Activated T-cell treated with anti-CD3 and anti-CD28 coated beads, Interleukin-2, amount 50 U/mL, for 72 hours (primary cell): ENCODE data around the gene ONECUT2. TPM values are rescaled to one million over a fixed set of nuclear protein-coding genes. Genes with fewer than 3 reads are reported as not detected.

Experiments used
- ATAC-seq, 2 donors: fragments of 150-1000 bp; cut with Tn5 transposase; replicated peaks in 1 of 2; 2 replicates each; pipeline ENCODE4 v1.10.0; 2021; ENCODE audit warnings: moderate library complexity in 2 of 2, mild to moderate bottlenecking in 1 of 2
- DNase-seq, 2 donors: peaks; one replicate each; pipeline ENCODE4 v3.0.0; 2021 to 2022; ENCODE audit warnings: mixed read lengths in 1 of 2
- H3K27ac Mint-ChIP-seq: one replicate; pipeline ENCODE4 v1.8.0; 2022; ENCODE audit warnings: mild to moderate bottlenecking, moderate library complexity, mixed read lengths
- H3K27me3 Mint-ChIP-seq: one replicate; pipeline ENCODE4 v1.8.0; 2022; ENCODE audit warnings: low read depth, mixed read lengths
- H3K36me3 Mint-ChIP-seq, 2 donors: one replicate each; pipeline ENCODE4 v1.8.0; 2022; ENCODE audit warnings: mixed read lengths in 2 of 2, mild to moderate bottlenecking in 1 of 2; ENCODE audit not compliant: insufficient read depth in 2 of 2
- H3K4me1 Mint-ChIP-seq: one replicate; pipeline ENCODE4 v1.8.0; 2022; ENCODE audit warnings: low read depth, mixed read lengths
- H3K4me3 Mint-ChIP-seq, 2 donors: one replicate each; pipeline ENCODE4 v1.8.0; 2022; ENCODE audit warnings: mild to moderate bottlenecking in 2 of 2, mixed read lengths in 2 of 2, moderate library complexity in 2 of 2
- H3K9me3 Mint-ChIP-seq, 2 donors: one replicate each; pipeline ENCODE4 v1.8.0; 2022; ENCODE audit warnings: mixed read lengths in 2 of 2
- total RNA-seq, 2 donors: library from RNA; stranded (reverse); gene quantifications; one replicate each; pipeline ENCODE4 v1.2.3, GENCODE V29; 2022

ONECUT2 gene
- total RNA-seq, 2 donors from 2014 or later: 0.02 TPM

DNA sequence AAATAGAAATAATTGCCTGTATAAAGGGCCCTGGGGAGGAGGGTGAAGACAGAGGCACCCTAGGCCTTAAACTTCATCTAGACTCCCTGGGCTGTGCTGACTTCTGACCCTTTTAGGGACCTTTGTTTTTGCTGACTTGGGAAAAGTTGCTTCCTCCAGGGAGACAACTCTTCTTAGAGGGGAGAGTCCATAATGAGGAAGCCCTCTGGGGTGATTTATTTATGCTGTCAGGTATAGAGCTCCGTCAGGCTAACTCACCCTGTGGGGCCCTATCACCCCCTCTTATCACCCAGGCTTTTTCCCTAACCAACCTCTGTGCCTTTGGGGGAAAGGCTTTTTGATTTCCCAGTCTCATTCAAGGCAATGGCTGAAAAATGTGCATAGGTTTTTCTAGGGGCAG lies 8.1 kb downstream of the ONECUT2 start:
- Mint-ChIP-seq H3K4me3 (no peak overlapping the region), H3K4me1 (peaks cover 27% of the 10 kb centered on the region), H3K27ac (no peak overlapping the region), H3K36me3 (peaks cover 3 to 5% of the 10 kb centered on the region in 2 donors), H3K9me3 (no peaks in the 10 kb centered on the region), H3K27me3 (peaks cover 86% of the 10 kb centered on the region)
- DNase-seq (no peak), ATAC-seq (no peak)

DNA sequence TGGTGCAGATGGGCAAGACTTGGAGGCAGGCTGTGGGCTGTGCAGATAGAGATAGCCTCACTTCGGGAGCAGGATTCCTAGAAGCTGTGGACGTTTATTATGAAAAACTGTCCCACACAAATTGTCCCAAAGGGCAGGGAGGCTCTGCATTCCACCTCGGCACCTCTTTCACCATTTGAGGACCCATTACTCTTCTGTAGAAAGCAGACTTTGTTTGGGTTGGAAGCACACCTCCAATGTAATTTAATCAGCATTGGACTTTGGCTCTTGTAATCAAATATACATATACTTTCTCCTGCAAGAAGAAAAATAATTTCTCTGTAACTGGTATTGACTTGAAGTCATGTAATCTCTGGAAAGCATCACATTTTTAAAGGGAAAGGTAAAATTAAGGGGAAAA lies 8.5 kb downstream of the ONECUT2 start:
- peaks cover 86% of the 10 kb centered on the region for H3K27me3 Mint-ChIP-seq
- DNase-seq (no peak), ATAC-seq (no peak)
- H3K9me3 Mint-ChIP-seq: no peaks in the 10 kb centered on the region
- H3K4me1 Mint-ChIP-seq: peaks cover 23% of the 10 kb centered on the region
- no peak overlapping the region for H3K4me3 Mint-ChIP-seq
- H3K36me3 Mint-ChIP-seq: peaks cover 3 to 5% of the 10 kb centered on the region in 2 donors
- no peak overlapping the region for H3K27ac Mint-ChIP-seq

DNA sequence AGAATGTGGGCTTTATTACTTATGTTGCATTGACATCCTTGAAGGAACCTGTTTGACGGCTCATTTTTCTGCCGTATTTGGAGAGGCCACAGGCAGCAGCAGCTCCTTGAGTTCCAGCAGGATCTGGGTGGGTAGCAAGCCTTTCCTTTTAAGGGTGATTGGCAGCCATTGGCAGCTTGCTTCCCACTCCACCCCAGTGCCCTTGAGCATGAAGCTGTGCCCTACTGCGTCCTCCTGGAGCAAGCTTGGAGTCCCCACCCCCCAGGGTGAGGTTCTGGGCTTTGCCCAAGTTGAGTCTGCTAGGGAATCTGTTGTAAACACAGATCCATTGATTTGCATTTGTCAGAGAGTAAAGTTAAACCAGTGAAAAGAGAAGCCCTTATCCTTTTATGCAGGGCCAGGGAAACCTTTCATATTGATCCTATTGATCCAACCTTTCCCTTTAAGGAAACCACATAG lies 9.2 kb downstream of the ONECUT2 start:
- Mint-ChIP-seq H3K27ac (no peak overlapping the region), H3K4me3 (no peak overlapping the region), H3K9me3 (no peaks in the 10 kb centered on the region), H3K36me3 (peaks cover 2 to 3% of the 10 kb centered on the region in 2 donors), H3K4me1 (peaks cover 17% of the 10 kb centered on the region), H3K27me3 (peaks cover 80% of the 10 kb centered on the region)
- no peak for DNase-seq
- no peak for ATAC-seq

DNA sequence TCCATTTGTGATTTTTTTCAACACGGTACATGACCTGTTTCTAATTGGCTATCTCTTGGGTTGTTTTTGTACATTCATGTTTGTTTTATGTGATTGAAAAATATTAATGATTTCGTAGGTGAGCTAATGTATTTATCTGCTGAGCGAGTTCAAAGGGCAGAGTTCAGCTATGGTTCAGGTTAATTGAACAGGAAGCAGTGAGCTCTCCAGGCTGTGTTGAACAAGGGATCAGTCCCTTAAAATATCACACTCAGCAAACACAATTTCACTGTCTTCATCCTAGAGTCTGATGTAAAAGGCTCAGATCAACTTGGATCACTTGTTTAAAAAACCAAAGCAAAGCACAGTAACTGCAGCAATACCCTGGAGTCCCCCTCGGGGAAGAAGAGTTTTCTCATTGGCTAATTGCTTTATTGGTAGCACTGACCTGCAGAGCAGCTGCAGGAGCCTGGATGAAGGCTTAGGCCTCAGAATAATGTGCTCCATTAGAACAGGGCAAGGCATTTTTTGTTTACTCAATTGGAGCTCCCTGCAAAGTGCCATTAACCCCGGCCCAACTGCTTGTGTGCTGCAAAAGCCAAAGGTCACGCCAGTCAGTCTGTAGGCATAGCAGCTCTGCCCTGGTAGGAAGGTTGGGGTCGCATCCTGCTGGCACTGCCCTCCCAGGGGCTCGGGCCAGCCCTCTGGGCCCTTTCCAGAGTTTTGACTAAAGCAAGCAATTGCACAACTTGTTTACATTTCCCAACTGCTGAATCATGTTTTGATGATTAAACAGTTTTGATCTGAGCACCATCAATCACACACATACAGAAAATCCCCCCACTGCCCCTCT lies 10.5 kb downstream of the ONECUT2 start:
- H3K27me3 Mint-ChIP-seq: peaks cover 79% of the 10 kb centered on the region
- no peak overlapping the region for H3K27ac Mint-ChIP-seq
- no peak overlapping the region for H3K4me3 Mint-ChIP-seq
- ATAC-seq (no peak), DNase-seq (no peak)
- peaks cover 1 to 3% of the 10 kb centered on the region in 2 donors for H3K36me3 Mint-ChIP-seq
- peaks cover 11% of the 10 kb centered on the region for H3K4me1 Mint-ChIP-seq
- no peaks in the 10 kb centered on the region for H3K9me3 Mint-ChIP-seq

DNA sequence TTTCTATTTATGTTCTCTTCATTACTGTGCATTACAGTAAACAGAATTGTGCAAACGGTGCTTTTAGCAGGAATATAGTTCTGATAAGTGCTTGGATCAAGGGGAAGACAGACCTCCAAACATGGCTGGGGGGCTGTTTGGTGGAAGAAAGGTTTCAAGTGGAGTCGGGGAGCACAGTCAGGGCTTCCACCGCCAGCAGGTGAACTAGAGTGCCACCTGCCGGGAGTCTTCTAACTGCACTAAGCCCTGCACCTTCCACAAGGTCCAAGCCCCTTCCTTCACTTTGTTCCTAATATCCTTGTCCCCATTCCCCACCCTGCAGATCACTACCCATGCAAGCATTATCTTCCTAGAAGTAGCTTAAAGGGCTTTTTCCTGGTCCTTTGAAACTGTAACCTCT lies 11.1 kb downstream of the ONECUT2 start:
- peak in 1 of 2 donors; percentile 39 for ATAC-seq
- peaks cover 4% of the 10 kb centered on the region for H3K4me1 Mint-ChIP-seq
- no peaks in the 10 kb centered on the region for H3K9me3 Mint-ChIP-seq
- H3K27me3 Mint-ChIP-seq: peaks cover 81% of the 10 kb centered on the region
- no peak overlapping the region for H3K4me3 Mint-ChIP-seq
- no peak overlapping the region for H3K27ac Mint-ChIP-seq
- DNase-seq: peak in 1 of 2 donors; percentile 35
- peaks cover 1 to 3% of the 10 kb centered on the region in 2 donors for H3K36me3 Mint-ChIP-seq

DNA sequence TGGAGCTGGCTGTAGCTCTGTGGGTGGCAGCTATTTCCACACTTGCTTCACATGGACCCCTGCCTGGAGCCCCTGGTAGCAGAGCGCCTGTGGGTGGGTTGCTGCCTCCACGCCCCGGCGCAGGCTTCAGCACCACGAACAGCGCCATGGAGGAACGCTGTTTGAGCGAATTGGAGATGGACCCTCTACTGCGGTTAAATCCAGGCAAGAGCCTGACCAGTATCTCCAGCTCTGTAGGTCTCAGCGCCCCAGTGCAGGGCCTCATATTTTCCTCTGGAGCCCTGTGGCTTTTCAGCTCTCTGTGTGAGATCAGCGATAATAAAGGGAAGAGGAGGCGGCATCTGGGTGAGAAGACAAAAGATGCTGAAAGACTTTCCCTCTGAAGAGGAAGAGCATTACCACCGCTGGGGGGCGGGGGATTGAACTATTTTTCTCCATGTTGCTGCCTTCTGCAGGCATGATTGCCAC lies 12.0 kb downstream of the ONECUT2 start:
- no peaks in the 10 kb centered on the region for H3K36me3 Mint-ChIP-seq
- peaks cover 81% of the 10 kb centered on the region for H3K27me3 Mint-ChIP-seq
- no peak overlapping the region for H3K4me3 Mint-ChIP-seq
- no peaks in the 10 kb centered on the region for H3K4me1 Mint-ChIP-seq
- ATAC-seq: no peak
- no peak for DNase-seq
- H3K9me3 Mint-ChIP-seq: no peaks in the 10 kb centered on the region
- H3K27ac Mint-ChIP-seq: no peak overlapping the region

DNA sequence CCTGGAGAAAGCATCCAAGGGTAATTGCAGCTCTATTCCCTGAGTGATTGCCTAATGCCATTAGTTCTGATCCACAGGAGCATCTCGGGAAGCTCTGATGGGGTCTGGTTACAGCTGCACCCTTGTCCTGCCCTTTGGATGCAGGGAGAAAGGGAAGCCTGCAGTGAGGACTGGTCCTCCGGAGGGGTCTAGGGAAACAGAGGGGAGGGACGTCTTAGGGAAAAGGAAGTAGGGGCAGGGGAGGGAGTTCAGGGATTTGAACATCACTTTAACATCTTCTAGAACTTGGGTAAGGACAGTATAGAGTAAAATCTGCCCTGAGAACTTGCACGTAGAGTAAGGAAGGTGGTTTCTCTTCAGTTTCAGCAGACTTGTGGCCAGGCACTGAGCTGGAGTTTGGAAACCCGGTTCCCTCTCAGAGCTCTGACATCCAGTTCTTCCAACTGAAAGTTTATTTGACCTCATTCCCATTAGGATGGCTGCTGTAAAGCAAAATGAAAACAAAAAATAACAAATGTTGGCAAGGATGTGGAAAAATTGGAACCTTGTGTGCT lies 20.5 kb downstream of the ONECUT2 start:
- Mint-ChIP-seq H3K27me3 (peaks cover 38% of the 10 kb centered on the region), H3K36me3 (no peaks in the 10 kb centered on the region), H3K4me3 (no peak overlapping the region), H3K9me3 (peaks cover 0 to 2% of the 10 kb centered on the region in 2 donors), H3K27ac (no peak overlapping the region), H3K4me1 (no peaks in the 10 kb centered on the region)
- no peak for DNase-seq
- ATAC-seq: no peak

DNA sequence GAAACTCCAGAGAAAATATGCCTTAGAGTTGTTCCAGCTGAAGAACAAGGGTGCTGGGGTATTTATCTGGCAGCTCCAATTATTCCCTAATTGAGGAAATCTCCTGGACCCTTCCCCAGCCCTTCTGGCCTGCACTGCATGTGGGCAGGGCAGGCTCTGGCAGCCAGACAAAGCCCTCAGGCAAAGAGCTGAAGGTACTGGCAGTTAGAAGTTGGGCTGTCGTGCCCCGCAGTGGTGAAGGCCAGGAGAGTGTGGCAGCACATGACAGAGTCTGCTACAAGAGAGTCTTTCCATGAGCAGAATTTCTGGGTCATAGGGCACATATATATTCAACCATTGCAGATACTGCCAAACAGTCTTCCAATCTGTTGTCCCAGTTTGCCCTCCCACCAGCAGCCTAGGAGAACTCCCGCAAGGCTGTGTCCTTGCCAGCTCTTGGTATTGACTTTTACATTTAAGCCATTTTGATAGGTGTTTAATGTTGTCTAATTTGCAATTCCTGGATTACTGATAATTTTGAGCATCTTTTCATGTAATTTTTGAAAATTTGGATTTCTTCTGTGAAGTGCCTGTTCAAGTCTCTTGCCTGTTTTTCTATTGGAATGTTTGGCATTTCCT lies 26.6 kb downstream of the ONECUT2 start:
- Mint-ChIP-seq H3K27me3 (peaks cover 23% of the 10 kb centered on the region), H3K4me1 (no peaks in the 10 kb centered on the region), H3K36me3 (no peaks in the 10 kb centered on the region), H3K4me3 (no peak overlapping the region), H3K9me3 (peaks cover 0 to 2% of the 10 kb centered on the region in 2 donors), H3K27ac (no peak overlapping the region)
- DNase-seq: no peak
- no peak for ATAC-seq

DNA sequence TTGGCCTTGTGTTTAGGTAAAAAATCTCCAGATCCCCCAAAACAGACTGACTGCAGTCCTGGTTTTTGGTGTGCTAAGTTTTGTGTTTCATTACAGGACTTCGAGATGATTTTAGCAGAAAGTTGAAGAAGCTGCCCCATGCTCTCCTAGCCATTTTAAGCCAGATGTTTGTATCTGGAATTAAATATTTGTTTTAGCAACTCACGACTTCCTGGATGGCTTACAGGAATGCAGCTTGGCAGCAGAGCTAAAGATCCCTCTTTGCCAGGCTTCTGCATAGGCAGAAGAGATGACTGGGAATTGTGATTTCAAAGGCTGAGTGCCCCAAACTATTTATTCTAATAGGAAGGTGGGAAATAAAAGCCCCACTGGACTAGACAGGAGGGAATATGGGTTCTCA lies 31.1 kb downstream of the ONECUT2 start:
- ATAC-seq: no peak
- Mint-ChIP-seq H3K4me3 (no peak overlapping the region), H3K9me3 (no peaks in the 10 kb centered on the region), H3K27me3 (peaks cover 31% of the 10 kb centered on the region), H3K27ac (no peak overlapping the region), H3K4me1 (no peaks in the 10 kb centered on the region), H3K36me3 (no peaks in the 10 kb centered on the region)
- DNase-seq: no peak

DNA sequence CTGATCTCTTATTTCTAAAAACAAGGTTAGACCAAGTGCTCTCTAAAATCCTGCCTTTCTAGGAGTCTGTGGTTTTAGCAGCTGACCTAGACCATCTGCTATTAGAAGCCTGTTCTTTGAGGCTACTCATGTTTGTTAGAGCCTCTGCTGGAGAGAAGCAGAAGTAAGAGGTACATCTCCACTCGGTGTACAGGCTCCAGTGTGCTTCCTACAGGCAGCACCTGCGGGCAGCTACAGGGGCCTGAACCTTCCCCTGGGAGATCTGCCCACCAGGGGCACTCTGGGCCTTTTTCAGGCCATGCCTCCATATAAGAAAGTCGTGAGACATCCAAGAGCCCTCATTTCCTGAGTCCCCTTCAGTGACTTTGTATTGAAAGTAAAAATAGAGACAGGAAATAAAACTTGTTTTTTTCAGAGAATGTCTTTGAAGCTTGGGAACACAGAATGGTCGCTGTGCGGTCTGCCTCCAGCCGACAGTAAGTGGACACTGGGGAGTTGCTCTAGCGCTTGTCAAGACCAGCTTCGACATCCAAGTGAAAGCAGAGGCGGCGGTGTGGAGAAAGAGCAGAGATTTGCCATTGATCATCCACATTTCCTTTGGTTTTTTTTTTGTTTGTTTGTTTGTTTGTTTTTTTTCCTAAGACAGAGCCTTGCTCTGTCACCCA lies 31.7 kb downstream of the ONECUT2 start:
- Mint-ChIP-seq H3K9me3 (no peaks in the 10 kb centered on the region), H3K36me3 (no peaks in the 10 kb centered on the region), H3K4me3 (no peak overlapping the region), H3K27ac (no peak overlapping the region), H3K4me1 (no peaks in the 10 kb centered on the region), H3K27me3 (peaks cover 31% of the 10 kb centered on the region)
- no peak for ATAC-seq
- DNase-seq: no peak

DNA sequence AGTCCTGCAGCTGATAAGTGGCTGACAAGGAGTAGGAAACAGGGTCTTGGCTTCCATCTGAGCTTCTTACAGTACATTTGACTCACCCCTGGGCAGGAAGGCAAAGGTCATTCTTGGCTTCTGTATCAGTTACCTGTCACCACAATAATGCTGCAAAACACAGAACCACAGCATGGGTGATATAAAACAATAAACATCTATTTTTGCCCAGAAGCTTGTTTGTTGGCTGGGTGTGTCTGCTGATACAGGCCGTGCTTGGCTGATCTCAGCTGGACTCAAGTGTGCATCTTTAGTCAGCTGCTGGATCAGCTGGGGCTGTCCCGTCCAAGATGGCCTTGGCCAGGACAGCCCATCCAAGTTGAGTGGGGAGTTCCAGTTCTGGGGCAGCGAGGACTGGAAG lies 34.7 kb downstream of the ONECUT2 start:
- DNase-seq: no peak
- Mint-ChIP-seq H3K4me3 (no peak overlapping the region), H3K36me3 (no peaks in the 10 kb centered on the region), H3K27me3 (peaks cover 27% of the 10 kb centered on the region), H3K27ac (no peak overlapping the region), H3K9me3 (no peaks in the 10 kb centered on the region), H3K4me1 (no peaks in the 10 kb centered on the region)
- no peak for ATAC-seq

DNA sequence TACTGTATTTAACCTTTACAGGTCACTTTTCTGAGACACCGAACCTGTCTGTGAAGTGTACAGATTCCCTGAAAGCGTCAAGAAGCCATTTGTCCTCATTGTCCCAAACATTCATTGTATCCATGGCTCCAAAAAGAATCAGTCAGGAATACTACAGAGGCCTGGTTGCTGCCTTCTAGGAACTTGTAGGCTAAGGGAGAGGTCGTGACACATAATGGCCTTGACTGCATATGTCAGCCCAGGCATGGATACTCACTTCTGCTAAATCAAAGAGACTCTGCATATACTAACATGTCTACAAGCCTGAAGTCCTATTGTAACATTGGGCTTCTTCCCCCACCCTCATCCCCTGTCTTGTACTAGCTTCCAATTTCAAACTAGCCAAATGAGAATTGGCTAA lies 40.2 kb downstream of the ONECUT2 start:
- Mint-ChIP-seq H3K27me3 (peaks cover 34% of the 10 kb centered on the region), H3K36me3 (no peaks in the 10 kb centered on the region)
- no peak for ATAC-seq

DNA sequence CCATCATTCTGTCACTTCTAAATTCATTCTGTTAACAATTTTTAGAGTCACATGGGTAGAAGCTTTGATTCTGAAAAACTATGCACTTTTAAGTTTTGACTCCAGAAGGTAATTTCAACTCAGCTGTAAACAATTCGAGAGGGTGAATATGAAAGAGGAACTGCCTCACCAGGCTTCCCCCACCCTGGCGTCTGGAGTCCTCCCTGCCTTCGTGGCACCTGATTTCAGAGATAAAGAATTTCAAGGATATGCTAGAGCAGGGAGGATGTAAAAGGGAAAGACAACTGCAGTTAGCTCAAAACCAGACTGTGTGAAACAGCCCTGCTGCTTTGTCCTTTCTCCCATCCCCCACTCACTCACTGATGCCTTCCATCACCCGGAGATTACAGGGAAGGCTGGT lies 40.7 kb downstream of the ONECUT2 start:
- H3K27ac Mint-ChIP-seq: no peak overlapping the region
- no peaks in the 10 kb centered on the region for H3K9me3 Mint-ChIP-seq
- ATAC-seq (no peak), DNase-seq (no peak)
- H3K27me3 Mint-ChIP-seq: peaks cover 35% of the 10 kb centered on the region
- no peaks in the 10 kb centered on the region for H3K4me1 Mint-ChIP-seq
- no peaks in the 10 kb centered on the region for H3K36me3 Mint-ChIP-seq
- H3K4me3 Mint-ChIP-seq: no peak overlapping the region

More for the DNA sequence above, 40.2 kb downstream of the ONECUT2 start:
- Mint-ChIP-seq H3K4me1 (no peaks in the 10 kb centered on the region), H3K4me3 (no peak overlapping the region), H3K9me3 (no peaks in the 10 kb centered on the region), H3K27ac (no peak overlapping the region)
- DNase-seq: no peak
